Measurements from ENCODE around the gene DIO2. TPM values are rescaled to one million over a fixed set of nuclear protein-coding genes. Genes with fewer than 3 reads are reported as not detected.

DIO2 gene
- total RNA-seq, 1 donor from 2014 or later, result 1.4 TPM

GRCh38 chr14:80231702-80232101, 20.4 kb upstream of the DIO2 start:
- no peak for TF ChIP-seq CTCF (IDR thresholded peaks at IDR 0.05)
- no peak overlapping the region for H3K4me3 Mint-ChIP-seq (ENCODE audit: unreplicated experiment)
- DNase-seq (ENCODE audit: low spot score), result no peak
- H3K4me1 Mint-ChIP-seq (ENCODE audit: low read depth), result no peaks in the 10 kb centered on the region
- no peaks in the 10 kb centered on the region for H3K36me3 Mint-ChIP-seq (ENCODE audit: low read depth)
- peaks cover 39% of the 10 kb centered on the region for H3K9me3 Mint-ChIP-seq (ENCODE audit: low read depth)
- H3K27me3 Mint-ChIP-seq (ENCODE audit: low read depth), result no peaks in the 10 kb centered on the region
- no peak overlapping the region for H3K27ac Mint-ChIP-seq (ENCODE audit: unreplicated experiment)

GRCh38 chr14:80223696-80224465, 12.6 kb upstream of the DIO2 start:
- peaks cover 16% of the 10 kb centered on the region for H3K9me3 Mint-ChIP-seq (ENCODE audit: low read depth)
- DNase-seq (ENCODE audit: low spot score), result no peak
- no peak for TF ChIP-seq CTCF (IDR thresholded peaks at IDR 0.05)
- H3K27ac Mint-ChIP-seq (ENCODE audit: unreplicated experiment), result no peak overlapping the region
- H3K27me3 Mint-ChIP-seq (ENCODE audit: low read depth), result no peaks in the 10 kb centered on the region
- no peak overlapping the region for H3K4me3 Mint-ChIP-seq (ENCODE audit: unreplicated experiment)
- no peaks in the 10 kb centered on the region for H3K4me1 Mint-ChIP-seq (ENCODE audit: low read depth)
- H3K36me3 Mint-ChIP-seq (ENCODE audit: low read depth), result no peaks in the 10 kb centered on the region

- peaks cover 16% of the 10 kb centered on the region for H3K4me1 Mint-ChIP-seq (ENCODE audit: low read depth)
- H3K4me3 Mint-ChIP-seq (ENCODE audit: unreplicated experiment), result no peak overlapping the region
- TF ChIP-seq CTCF (IDR thresholded peaks at IDR 0.05), result no peak
- no peak overlapping the region for H3K27ac Mint-ChIP-seq (ENCODE audit: unreplicated experiment)
- peaks cover 3% of the 10 kb centered on the region for H3K9me3 Mint-ChIP-seq (ENCODE audit: low read depth)
- no peak for DNase-seq (ENCODE audit: low spot score)
- H3K27me3 Mint-ChIP-seq (ENCODE audit: low read depth), result no peaks in the 10 kb centered on the region
- H3K36me3 Mint-ChIP-seq (ENCODE audit: low read depth), result no peaks in the 10 kb centered on the region
These were observed 5.5 kb upstream of the DIO2 start for GRCh38 chr14:80216818-80217217.

GRCh38 chr14:80215756-80216581, 4.7 kb upstream of the DIO2 start:
- H3K27ac Mint-ChIP-seq (ENCODE audit: unreplicated experiment), result no peak overlapping the region
- H3K36me3 Mint-ChIP-seq (ENCODE audit: low read depth), result no peaks in the 10 kb centered on the region
- H3K9me3 Mint-ChIP-seq (ENCODE audit: low read depth), result peaks cover 3% of the 10 kb centered on the region
- no peak for TF ChIP-seq CTCF (IDR thresholded peaks at IDR 0.05)
- H3K4me1 Mint-ChIP-seq (ENCODE audit: low read depth), result peaks cover 18% of the 10 kb centered on the region
- DNase-seq (ENCODE audit: low spot score), result no peak
- no peak overlapping the region for H3K4me3 Mint-ChIP-seq (ENCODE audit: unreplicated experiment)
- H3K27me3 Mint-ChIP-seq (ENCODE audit: low read depth), result no peaks in the 10 kb centered on the region

- no peak overlapping the region for H3K27ac Mint-ChIP-seq (ENCODE audit: unreplicated experiment)
- peaks cover 3% of the 10 kb centered on the region for H3K36me3 Mint-ChIP-seq (ENCODE audit: low read depth)
- TF ChIP-seq CTCF (IDR thresholded peaks at IDR 0.05), result no peak
- no peak for DNase-seq (ENCODE audit: low spot score)
- H3K4me1 Mint-ChIP-seq (ENCODE audit: low read depth), result peaks cover 21% of the 10 kb centered on the region
- peaks cover 3% of the 10 kb centered on the region for H3K27me3 Mint-ChIP-seq (ENCODE audit: low read depth)
- H3K9me3 Mint-ChIP-seq (ENCODE audit: low read depth), result peaks cover 3% of the 10 kb centered on the region
- H3K4me3 Mint-ChIP-seq (ENCODE audit: unreplicated experiment), result no peak overlapping the region
These were observed 3.8 kb upstream of the DIO2 start for GRCh38 chr14:80215081-80215480.

All from chondrocyte (in vitro differentiated cells).